NCI-H1092 (cell line): ENCODE results near the gene CCDC83.
"Not testable (repeated sequence)": the region's sequence is repeated elsewhere in the genome, so short reads cannot be mapped to it uniquely, and the experiment has no call there.

ENCODE experiments used
- DNase-seq: peaks from one replicate; lab custom pipeline; 2025; lab: John Stamatoyannopoulos, UW

Gene CCDC83

GRCh38 chr11:85941380-85941973 lies 86.3 kb downstream of the CCDC83 start:
- DNase-seq = no peak

DNA sequence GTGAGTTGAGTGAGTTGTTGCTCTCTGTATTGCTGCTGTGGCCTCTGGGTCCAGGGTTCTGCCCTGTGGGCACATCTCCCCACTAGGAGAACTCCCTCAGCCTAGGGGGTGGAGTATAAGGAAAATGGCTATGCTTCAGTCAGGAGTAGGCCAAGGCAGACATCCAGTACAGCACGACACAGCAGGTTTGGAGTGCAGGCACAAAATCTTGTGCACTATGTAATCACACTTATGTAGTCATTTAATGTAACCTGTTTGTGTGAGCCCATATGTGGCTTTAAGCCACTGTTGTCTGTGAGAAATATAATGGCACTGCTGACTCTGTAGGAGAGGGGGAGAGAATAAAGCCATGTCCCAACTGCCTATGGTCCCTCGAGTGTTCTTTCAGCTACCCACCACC lies 90.1 kb downstream of the CCDC83 start:
- no peak for DNase-seq

- no peak for DNase-seq
Measured at GRCh38 chr11:85945788-85946187, 90.6 kb downstream of the CCDC83 start.

GRCh38 chr11:85946221-85946620 lies 91.0 kb downstream of the CCDC83 start:
- DNase-seq = no peak

- DNase-seq = no peak
Measured at GRCh38 chr11:85947431-85948272, 92.5 kb downstream of the CCDC83 start.

- no peak for DNase-seq
Measured at GRCh38 chr11:85948884-85949283, 93.7 kb downstream of the CCDC83 start.

GRCh38 chr11:85949798-85950197 lies 94.6 kb downstream of the CCDC83 start:
- DNase-seq = no peak

DNA sequence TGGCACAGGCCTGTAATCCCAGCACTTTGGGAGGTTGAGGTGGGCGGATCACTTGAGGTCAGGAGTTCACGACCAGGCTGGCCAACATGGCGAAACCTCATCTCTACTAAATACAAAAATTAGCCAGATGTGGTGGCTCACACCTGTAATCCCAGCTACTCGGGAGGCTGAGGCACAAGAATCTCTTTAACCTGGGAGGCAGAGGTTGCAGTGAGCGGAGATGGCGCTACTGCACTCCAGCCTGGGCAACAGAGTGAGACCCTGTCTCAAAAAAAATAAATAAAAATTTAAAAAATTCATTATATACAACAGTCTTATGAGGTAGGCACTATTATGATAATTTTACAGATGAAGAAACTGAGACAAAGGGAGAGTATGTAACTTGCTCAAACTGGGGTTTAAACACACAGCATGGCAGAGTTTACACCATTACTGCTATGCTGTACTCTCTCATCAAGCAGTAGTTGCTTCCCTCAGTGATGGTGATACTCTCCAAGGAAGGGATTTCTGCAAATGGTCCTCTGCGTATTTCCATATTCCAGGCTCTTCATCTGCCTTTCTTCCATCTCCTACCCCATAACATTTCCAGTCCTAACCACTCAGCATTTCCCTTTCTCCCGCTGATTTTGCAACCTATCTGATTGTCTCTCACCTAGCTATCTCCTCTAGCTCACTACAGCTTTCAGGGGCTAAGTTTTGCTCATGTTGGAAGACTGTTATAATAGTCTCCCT lies 95.3 kb downstream of the CCDC83 start:
- no peak for DNase-seq

GRCh38 chr11:85951049-85951405 lies 95.8 kb downstream of the CCDC83 start:
- DNase-seq = no peak

DNA sequence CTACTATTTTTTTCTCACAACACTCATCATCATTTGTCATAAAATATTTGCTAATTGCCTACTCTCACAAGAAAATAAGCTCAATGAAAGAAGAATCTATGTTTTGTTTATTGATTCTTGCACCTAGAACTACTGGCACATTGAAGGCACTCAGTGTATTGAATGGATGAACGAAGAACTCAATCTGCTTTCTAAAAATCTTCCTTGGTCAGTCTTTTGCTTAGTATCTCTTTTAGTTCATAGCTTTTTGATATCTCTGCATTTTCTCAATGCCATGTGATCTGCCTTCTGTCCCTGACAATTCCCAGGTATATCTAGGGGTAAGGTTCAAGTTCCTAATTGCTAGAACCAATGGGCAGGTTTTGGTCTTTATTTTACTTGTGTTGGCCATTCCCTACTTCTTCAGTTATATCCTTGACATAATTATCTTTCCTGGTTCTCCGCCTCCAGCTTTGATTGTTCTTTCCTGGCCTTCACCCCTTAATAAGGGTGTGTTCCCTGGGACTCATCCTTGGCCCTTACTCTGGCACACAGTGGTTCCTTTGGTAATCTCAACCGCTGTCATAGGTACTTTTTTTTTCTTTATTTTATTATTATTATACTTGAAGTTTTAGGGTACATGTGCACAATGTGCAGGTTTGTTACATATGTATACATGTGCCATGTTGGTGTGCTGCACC lies 96.4 kb downstream of the CCDC83 start:
- DNase-seq = no peak

GRCh38 chr11:85952108-85952485 lies 96.9 kb downstream of the CCDC83 start:
- DNase-seq = not testable (repeated sequence)

DNA sequence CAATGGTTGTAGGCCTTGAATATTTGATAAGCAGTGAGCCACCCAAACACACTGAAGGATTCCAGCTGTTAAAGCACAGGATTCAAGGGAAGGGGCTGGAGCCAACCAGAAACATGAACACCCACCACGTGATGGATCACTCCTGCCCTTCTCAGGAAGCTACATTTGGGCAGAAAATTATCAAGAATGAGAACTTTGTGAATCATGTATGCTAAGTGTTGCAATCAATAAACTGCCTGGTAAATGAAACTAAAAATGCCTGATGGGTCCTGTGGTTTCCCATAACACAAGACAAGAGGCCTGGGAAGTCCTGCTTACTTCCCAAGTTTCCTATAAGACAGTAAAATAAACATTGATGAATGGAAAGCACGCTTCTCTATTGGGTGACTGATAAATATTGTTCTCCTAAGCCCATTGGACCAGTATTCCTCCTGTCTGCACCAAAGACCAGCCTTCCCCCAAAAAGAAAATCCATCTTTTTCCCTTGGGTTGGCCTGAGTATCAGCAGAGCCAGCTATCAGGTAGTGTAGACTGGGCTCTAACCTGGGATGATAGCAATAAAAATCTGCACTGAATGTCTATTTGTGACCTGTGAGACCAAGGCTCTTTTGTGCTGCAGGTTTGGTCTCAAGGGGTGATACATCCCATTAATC lies 98.4 kb downstream of the CCDC83 start:
- DNase-seq = no peak

DNA sequence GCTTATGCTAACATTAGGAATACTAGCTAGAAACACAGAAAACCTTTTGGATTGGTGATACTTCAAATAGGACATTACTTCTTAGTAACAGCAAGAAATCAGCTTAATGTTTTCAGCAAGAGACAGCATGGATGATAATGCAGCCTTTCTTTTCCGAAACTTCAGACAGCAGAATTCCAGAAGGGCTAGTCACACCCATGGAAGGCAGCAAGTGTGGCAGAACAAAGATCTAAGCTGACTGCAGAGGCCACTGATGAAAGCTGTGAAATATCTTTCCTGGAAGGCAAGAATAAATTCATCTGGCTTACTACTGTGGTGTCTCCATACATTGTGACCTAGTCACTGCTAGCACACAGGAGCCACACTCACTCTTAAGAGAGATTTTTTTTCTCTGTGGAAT lies 100.3 kb downstream of the CCDC83 start:
- DNase-seq = no peak

DNA sequence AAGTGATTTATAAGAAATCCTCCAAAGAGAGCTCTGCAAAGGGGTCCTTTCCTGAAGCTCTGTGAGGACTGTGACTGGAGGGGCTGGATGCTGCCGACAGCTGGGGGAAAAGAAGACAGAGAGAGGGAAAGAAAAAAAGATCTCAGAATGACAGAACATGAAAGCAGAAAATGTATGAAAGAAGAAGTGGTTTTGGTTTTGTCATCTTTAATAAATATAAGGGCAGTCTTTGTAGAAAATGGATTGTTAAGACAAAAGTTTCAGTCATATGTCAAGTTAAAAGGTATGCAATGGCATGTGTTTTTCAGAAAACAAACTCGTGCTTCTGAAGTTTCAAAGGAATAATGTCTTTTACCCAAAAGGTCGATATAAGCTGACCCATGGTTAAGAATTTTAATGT lies 105.5 kb downstream of the CCDC83 start:
- no peak for DNase-seq

- DNase-seq = no peak
Measured at GRCh38 chr11:85961130-85961529, 105.9 kb downstream of the CCDC83 start.

- DNase-seq = no peak
Measured at GRCh38 chr11:85961930-85962363, 106.8 kb downstream of the CCDC83 start.

DNA sequence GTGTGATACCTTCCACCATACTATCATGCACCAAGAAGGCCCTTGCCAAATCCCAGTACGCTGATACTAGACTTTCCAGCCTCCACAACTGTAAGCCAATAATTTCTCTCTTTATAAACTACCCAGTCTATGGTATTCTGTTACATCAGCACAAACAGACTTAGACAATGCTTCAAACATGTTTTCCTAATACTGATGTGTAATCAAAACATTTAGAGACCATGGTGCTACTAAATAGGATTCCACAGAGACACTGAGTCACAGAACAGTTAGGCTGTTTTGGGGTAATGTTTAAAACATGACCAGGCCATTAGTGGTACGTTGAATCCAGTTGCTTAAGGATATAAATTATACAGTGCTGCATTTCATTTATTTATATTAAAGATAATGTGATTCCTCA lies 110.0 kb downstream of the CCDC83 start:
- no peak for DNase-seq

- DNase-seq = no peak
Measured at GRCh38 chr11:85967457-85967856, 112.3 kb downstream of the CCDC83 start.
